ENCODE data around the gene FGA. TPM values are rescaled to one million over a fixed set of nuclear protein-coding genes. Genes with fewer than 3 reads are reported as not detected.

FGA gene
- total RNA-seq, 1 donor from 2014 or later: not detected

GRCh38 chr4:154583230-154583629 lies 7.3 kb downstream of the FGA start:
- intact Hi-C loops (cut with micrococcal nuclease): no loop called here

GRCh38 chr4:154582723-154583122 lies 7.8 kb downstream of the FGA start:
- intact Hi-C loops (cut with micrococcal nuclease): no loop called here

- intact Hi-C loops (cut with micrococcal nuclease): no loop called here
These were observed 10.6 kb downstream of the FGA start for GRCh38 chr4:154579927-154580326.

DNA sequence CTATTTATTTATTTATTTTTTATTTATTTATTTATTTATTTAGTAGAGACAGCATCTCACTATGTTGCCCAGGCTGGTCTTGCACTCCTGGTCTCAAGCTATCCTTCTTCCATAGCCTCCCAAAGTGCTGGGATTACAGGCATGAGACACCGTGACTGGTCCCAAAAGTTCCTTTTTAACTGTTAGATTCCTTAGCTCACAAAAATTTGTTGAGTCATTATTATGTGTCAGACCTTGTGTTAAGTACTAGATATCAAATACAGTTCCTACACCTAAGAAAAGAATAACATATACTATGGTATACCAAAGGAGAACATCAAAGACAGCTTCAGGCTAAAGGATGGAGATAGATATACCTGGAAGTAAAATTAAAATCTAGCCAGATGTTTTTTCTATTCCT lies 11.6 kb downstream of the FGA start:
- intact Hi-C loops (cut with micrococcal nuclease): no loop called here

- intact Hi-C loops (cut with micrococcal nuclease): no loop called here
These were observed 13.2 kb downstream of the FGA start for GRCh38 chr4:154577324-154577723.

GRCh38 chr4:154574311-154574710 lies 16.2 kb downstream of the FGA start:
- intact Hi-C loops (cut with micrococcal nuclease): no loop called here

GRCh38 chr4:154573190-154573870 lies 17.2 kb downstream of the FGA start:
- intact Hi-C loops (cut with micrococcal nuclease): no loop called here

- intact Hi-C loops (cut with micrococcal nuclease): no loop called here
These were observed 21.0 kb downstream of the FGA start for GRCh38 chr4:154569584-154569983.

DNA sequence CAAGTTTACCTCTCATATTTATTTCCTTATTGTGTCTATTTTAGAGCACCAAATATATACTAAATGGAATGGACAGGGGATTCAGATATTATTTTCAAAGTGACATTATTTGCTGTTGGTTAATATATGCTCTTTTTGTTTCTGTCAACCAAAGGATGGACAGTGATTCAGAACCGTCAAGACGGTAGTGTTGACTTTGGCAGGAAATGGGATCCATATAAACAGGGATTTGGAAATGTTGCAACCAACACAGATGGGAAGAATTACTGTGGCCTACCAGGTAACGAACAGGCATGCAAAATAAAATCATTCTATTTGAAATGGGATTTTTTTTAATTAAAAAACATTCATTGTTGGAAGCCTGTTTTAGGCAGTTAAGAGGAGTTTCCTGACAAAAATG lies 21.5 kb downstream of the FGA start:
- intact Hi-C loops (cut with micrococcal nuclease): no loop called here

GRCh38 chr4:154566639-154567204 lies 23.8 kb downstream of the FGA start:
- intact Hi-C loops (cut with micrococcal nuclease): no loop called here

DNA sequence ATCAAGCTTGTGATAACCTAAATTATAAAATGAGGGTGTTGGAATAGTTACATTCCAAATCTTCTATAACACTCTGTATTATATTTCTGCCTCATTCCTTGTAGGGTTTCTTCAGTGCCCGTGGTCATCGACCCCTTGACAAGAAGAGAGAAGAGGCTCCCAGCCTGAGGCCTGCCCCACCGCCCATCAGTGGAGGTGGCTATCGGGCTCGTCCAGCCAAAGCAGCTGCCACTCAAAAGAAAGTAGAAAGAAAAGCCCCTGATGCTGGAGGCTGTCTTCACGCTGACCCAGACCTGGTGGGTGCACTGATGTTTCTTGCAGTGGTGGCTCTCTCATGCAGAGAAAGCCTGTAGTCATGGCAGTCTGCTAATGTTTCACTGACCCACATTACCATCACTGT lies 24.8 kb downstream of the FGA start:
- intact Hi-C loops (cut with micrococcal nuclease): no loop called here

GRCh38 chr4:154564311-154564710 lies 26.2 kb downstream of the FGA start:
- intact Hi-C loops (cut with micrococcal nuclease): no loop called here

- intact Hi-C loops (cut with micrococcal nuclease): no loop called here
These were observed 27.8 kb downstream of the FGA start, which contains the start of gene FGB for GRCh38 chr4:154562697-154563254. FGB (plus strand) TSS chr4:154563011; CDS start chr4:154563019, 8 bp downstream.

- intact Hi-C loops (cut with micrococcal nuclease): no loop called here
These were observed 29.7 kb downstream of the FGA start for GRCh38 chr4:154560824-154561231.

GRCh38 chr4:154560419-154560801 lies 30.1 kb downstream of the FGA start:
- intact Hi-C loops (cut with micrococcal nuclease): no loop called here

DNA sequence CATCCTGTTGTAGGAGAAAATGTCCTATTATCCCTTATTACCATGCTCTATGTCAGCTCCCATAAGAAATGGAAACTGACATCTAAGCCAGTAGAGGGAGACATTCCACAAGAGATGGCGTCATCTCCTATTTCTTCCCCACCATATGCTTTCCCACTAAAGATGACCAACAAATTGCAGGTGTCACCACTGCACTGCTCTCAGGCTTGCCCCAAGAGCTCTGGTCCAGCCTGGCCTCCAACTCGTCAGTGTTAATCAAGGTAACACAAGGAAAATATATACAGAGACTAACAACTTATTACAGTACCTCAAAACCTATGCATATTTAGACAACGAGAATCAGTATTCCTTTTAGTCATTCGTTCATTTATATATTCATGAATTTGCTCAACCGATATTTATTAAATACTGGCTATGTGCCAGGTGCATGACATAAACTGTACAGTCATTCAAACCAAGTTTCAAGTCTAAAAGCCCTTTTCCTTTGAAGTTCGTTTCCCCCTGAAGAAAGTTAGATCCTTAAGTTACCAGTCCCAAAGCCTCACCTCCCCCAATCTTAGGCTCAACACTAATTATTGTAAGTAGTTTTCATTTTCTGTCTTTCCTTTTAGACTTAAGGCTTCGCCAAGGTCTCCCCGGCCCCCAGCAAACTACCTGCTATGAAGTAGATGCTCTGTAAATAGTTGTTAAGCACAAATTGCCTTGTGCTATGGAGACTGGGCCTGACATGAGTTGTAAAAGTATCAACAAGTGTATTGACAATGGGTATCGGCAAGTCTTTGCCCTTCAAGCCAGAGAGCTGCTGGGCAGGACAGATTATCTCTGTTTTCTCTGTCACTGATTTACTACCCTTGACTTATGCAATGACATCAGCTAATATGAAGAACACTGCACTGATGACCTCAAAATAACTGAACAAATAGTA lies 30.8 kb downstream of the FGA start:
- intact Hi-C loops (cut with micrococcal nuclease): loop anchor here (1.0 to 10.0 kb wide), 4 partner anchors 59 to 1785 kb away; partner anchors contain the start of genes ARFIP1, MND1 and TIGD4

DNA sequence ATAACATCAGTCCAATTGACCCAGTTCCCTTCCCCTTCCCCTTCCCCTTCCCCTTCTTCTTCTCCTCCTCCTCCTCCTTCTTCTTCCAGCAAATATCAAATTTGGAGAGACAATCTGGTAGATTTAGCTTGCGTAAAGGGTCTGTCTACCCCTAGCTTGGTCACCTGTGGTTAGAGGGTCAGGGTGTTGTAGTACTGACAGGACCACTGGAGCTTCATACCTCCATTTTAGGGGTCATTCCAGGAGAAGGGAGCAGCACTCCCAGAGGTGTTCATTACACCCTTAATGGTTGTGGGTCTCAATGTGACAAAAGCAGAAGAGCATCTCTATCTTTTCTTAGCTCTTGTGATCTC lies 31.4 kb downstream of the FGA start:
- intact Hi-C loops (cut with micrococcal nuclease): loop anchor here (1.0 to 10.0 kb wide), 4 partner anchors 59 to 1784 kb away; partner anchors contain the start of genes ARFIP1, MND1 and TIGD4

- intact Hi-C loops (cut with micrococcal nuclease): loop anchor here (1.0 to 10.0 kb wide), 8 partner anchors 66 to 1777 kb away; partner anchors contain the start of genes ARFIP1, LRAT, MND1 and TIGD4
These were observed 38.5 kb downstream of the FGA start for GRCh38 chr4:154551872-154552686.

DNA sequence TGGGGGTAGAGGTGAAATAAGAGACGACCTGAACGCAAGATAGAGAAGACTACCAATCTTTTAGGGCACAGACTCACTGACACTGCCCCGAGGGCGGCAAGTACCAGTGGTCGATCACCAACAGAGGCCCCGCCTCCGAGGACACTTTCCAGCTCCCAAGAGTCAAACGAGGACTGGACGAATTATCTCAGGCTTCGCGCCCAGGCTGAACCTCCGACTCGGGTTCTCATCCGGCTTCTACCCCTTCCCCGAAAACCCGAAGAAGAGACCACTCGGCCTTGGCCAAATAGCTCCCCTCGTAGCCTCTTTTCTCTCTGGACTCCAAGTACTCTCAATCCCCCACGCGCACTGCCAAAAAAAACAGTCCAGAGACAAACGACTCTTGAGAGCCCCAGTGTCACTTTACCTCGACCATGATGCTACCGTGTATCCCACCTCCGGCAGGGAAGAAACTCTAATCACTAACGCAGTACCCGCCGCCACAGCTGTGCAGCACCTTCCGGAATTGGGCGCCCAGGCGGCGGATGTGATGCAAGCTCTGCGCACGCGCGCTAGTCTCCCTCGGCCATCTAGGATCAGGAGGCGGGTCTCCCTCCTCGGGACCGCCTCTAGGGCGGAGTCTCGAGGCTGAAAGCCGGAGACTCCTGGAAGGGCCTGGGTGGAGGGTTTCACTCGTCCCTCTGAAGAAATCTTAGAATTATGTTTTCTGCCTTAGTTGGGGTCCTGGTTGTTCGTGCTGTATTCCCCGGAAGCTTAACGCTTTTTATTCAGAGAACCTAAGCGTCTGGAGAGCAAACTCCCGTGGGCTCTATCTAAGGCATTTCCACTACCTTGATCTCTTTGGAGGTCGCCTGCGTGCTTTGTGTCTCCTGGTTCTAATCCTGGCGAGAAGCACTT lies 40.4 kb downstream of the FGA start, which contains the start of gene PLRG1:
Gene PLRG1 (minus strand): TSS at position 507 of the 897 bp plus-strand sequence. CDS start 92 bp downstream, at position 415.
- intact Hi-C loops (cut with micrococcal nuclease): loop anchor here (1.0 to 10.0 kb wide), 7 partner anchors 192 to 1775 kb away; partner anchors contain the start of genes ARFIP1, CTSO, LRAT and MAP9
